GM19351 (cell line): ENCODE data around the gene FREM3.

Source experiments
- ATAC-seq: cut with Tn5 transposase; IDR thresholded peaks from one replicate; pipeline ENCODE4 v1.9.1; 2021; ENCODE audit warnings: mild to moderate bottlenecking, moderate library complexity; ENCODE audit not compliant: unreplicated experiment

The FREM3 gene

GRCh38 chr4:143668930-143669552 lies 31.4 kb downstream of the FREM3 start:
- peak; percentile 97 for ATAC-seq

GRCh38 chr4:143667461-143667860 lies 33.0 kb downstream of the FREM3 start:
- ATAC-seq = no peak

DNA sequence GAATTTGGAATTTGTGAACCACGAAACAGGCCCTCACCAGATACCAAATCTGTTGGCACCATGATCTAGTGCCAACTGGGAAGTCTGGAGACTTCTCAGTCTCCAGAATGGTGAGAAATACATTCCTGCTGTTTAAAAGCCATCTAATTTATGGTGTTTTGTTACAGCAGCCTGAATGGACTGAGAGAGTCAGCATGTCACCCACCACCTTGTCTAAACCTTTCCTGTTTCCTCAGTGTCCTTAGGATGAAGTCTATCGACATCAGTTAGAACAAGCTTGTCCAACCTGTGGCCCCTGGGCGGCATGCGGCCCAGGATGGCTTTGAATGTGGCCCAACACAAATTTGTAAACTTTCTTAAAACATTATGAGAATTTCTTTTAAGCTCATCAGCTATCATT lies 42.1 kb downstream of the FREM3 start:
- no peak for ATAC-seq

GRCh38 chr4:143654571-143654970 lies 45.9 kb downstream of the FREM3 start:
- no peak for ATAC-seq

GRCh38 chr4:143653031-143653430 lies 47.4 kb downstream of the FREM3 start:
- ATAC-seq = no peak

GRCh38 chr4:143643399-143643798 lies 57.1 kb downstream of the FREM3 start:
- ATAC-seq = no peak

- no peak for ATAC-seq
These were observed 57.9 kb downstream of the FREM3 start for GRCh38 chr4:143642611-143643010.

DNA sequence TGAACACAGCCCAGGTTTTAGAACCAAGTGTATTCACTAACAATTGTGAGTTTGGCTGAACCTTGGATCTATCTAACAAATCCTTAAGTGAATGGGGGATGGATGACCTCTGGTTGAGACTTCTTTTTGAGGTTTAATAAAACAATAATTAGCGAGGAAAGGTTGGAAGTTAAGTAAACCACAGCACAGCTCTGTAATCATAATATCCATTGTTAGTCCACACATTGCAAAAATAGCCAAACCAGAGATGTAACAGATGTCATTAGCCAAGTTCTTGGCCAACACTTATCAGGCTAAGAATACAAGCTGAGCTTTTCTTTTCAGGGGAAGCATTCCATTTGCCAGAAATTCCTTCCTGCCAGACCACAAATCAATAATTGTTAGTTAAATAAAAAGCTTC lies 59.1 kb downstream of the FREM3 start:
- ATAC-seq = no peak

DNA sequence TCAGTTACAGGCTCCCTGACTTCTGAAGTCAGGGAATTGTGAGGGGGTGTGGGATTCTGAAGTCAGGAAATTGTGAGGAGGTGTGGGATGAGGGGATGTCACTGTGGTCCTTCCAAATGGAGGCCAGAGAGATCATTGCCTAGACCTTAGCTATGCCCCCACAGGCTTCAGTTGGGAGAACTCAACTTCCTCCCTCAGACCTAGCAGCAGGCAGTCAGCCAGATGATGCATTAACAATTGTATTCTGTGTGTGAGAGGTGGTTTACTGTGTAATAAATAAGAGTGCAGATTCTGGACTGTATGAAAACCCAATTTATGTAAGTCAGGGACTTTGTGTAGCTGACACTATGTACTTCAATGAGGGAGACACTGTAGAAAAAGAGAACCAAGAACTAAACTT lies 65.7 kb downstream of the FREM3 start:
- ATAC-seq = no peak

- ATAC-seq = no peak
These were observed 66.6 kb downstream of the FREM3 start for GRCh38 chr4:143633833-143634232.

DNA sequence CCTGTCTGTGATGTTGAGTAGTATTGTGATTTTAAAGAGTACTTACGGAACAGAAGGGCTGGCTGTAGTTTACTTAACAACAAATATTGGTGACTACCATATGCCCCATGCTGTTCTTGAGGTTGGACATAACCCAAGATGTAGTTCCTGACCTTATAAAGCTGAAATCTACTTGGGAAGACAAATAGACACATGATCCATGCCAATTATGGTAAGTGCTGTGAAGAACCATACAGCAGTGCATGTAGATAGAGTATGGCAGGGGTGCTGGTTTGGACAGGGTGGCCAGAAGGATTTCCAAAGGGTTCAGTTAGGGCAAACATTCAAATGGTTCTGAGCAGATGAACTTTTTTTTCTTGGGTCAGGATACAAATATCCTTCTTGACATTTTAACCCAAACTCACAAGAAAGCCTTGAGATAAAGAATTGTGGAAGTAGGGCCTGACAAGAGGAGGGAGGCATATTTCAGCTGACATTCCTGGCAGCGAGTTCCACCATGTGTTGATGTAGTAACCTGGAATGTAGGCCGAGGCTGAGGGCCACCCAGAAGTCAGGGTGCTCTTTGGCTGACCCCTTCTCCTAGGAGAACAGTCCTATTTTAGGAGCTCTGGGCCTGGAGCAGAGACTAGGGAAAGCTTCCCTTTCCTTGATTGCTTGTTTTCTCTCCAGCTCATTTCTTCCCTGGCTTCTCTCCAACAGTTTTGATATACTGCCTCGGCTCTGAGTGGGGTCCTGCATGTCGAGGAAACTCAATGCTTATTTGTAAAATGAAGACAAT lies 74.2 kb downstream of the FREM3 start:
- ATAC-seq = no peak

GRCh38 chr4:143625632-143626031 lies 74.8 kb downstream of the FREM3 start:
- ATAC-seq = no peak

- no peak for ATAC-seq
These were observed 76.6 kb downstream of the FREM3 start for GRCh38 chr4:143623896-143624295.

DNA sequence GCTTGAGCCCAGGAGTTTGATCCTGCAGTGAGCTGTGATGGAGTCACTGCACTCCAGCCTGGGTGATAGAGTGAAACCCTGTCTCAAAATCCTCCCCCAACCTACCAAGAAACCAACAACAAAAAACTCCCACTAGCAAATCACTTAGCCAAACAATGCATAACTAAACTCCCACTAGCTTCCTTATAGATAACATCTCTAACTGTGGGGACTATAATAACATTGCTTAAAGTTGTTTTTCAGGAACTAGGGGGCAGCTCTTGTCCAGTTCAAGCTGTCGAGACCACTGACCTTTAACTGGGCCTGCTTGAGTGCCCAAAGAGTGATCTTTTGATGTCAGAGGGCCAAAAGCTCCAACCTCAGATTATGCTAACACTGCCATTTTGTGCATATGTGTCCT lies 81.7 kb downstream of the FREM3 start:
- no peak for ATAC-seq

DNA sequence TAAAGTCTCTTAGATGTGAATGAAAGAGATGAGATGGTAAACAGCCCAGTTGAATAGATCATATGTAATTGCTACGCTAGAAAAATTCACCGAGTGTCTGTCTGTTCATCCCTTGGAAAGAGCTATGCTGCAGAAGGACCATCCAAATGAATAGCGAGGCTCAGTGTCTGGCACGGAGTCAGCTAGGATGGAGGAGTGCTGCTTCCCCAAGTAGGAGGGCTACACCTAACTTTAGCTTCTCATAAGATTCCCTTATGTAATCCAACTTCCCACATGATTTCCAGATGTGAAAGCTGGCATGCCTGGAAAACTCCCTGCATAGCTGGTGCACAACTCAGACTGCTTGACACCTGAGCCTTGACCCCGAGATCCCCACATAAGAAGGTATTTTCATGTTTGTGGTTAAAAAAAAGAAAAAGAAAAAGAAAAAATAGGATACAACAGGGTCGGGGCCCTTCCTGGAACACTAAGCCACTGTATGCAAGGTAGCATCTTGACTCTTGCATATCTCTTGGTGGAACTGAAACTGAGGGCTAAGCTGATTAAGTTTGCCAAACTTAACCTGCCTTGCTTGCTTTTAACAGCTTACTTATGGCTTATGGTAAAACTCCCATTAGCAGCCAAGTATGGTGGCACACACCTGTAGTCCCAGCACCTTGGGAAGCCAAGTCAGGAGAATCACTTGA lies 82.3 kb downstream of the FREM3 start:
- ATAC-seq = no peak

DNA sequence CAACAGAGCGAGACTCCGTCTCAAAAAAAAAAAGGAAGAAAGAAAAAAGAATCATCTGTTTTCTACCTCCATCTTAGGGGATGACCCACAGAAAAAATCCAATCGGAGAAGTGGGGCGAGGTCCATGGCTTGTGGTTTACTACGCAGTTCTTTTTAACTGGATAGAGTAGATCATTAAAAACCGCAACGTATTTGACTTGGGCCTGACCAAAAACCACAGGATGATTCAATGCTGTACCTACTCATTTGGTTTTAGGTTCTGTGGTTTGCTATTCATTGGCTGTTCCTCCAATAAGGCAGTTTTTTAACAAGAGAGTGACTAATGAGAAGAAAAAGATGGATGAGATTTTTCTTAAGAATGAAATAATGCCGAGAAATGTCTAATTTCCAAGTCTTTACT lies 83.7 kb downstream of the FREM3 start:
- ATAC-seq = peak; percentile 91

DNA sequence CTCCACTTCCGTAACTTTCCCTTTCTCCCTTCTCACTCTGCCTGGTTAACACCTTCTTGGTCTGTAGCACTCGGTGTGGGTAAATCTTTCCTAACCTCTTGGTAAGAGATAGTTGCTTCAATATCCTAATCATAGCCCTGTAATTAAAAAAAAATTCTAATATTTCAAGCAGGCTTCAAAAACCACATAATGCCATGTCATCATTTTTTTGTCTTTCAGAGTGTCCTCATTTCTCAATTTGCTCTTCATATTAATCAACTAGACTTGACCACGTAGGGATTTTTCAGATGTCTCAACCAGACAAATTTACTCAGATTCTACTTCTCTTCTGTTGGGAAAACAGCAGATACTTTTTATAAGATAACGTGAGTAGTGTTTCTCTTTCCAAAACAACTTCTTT lies 91.0 kb downstream of the FREM3 start:
- no peak for ATAC-seq

DNA sequence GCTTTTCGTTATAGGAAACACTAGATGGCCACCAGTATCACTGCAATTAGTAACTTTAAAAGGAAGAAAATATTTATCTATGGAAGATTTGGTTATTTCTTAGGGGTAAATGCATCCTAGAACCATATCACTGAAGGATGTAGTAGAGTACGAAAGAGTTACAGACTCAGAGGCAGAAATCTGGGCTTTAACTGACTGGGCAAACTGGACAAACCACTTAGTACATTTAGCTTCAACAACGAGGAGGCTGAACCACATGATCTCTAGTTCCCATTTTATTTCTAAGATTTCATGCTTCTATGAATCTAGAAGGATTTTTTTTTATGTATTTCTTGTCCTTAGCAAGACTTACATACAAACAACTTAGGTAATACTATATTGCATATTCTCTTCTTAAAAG lies 94.0 kb downstream of the FREM3 start:
- no peak for ATAC-seq

DNA sequence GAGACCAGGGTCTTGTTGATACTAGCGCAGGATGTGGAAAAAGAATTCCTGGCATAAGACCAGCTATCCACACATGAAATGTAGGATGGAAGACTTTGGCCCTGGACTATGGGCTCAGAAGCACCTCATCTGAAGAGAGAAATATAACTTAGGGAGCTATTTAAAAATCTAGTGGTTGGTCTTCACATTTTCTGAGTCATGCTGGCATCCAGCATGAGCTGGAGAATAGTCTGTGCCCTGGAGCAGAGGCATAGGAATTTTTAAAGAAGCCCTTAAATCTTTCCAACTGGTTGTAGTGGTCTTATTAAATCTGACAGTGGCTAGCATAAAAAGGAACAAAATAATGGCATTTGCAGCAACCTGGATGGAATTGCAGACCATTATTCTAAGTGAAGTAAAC lies 100.6 kb downstream of the FREM3 start:
- no peak for ATAC-seq

- ATAC-seq = no peak
These were observed 101.7 kb downstream of the FREM3 start for GRCh38 chr4:143598816-143599215.

- no peak for ATAC-seq
These were observed 103.2 kb downstream of the FREM3 start for GRCh38 chr4:143597276-143597675.

DNA sequence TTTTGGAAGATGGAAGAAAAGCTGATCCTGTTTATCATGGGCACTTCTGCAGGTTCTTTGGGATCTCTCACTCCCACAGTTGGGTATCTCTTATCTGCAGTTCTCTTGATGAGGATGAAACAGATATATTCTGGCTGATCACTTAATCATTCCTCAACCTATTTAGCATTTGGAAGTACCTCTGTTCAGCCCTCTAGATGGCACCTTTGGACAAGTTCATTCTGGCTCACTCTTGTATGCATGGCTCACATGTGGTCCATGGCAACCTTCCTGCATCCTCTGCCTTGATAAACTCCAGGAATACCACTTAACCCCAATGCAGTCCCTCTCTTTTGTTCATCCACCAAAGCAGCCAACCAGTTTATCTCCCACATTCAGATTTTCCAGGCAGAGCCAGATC lies 112.8 kb downstream of the FREM3 start:
- no peak for ATAC-seq
